ENCODE results near the gene VPS33B.
"Not testable (repeated sequence)": the region's sequence is repeated elsewhere in the genome, so short reads cannot be mapped to it uniquely, and the experiment has no call there.

VPS33B gene

DNA sequence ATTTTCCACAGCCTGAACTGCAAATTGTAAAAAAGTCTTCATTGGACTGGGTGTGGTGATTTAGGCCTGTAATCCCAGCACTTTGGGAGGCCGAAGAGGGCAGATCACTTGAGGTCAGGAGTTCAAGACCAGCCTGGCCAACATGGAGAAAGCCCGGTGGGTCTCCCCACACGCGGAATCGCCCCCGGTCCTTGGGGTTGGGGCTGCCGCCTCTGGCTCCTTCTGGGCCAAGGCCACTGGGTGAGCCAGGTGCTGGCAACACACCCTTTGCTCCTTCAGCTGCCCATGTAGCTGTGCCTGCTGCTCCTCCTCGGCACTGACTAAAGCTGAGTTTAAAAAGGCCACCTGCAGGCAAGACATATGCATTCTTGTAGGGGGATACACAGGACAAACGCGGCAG is 9.4 kb upstream of the VPS33B start:
- no peak for DNase-seq

DNA sequence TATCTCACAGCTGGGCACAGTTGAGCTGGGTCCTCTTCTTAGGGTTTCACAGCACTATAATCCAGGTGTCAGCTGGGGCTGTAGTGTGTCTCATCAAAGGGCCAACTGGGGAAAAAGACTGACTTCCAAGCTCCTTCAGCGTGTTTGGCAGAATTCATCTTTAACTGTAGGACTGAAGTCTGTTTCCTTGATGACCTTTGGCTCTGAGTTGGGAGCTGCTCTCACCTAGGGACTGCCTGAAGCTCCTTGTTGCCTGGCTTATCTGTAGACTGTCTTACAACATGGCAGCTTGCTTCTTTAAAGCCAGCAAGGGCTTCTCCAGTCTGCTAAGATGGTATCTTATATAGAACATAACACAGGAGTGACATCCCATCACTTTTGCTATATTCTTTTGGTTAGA is 5.3 kb upstream of the VPS33B start:
- no peak for DNase-seq

DNA sequence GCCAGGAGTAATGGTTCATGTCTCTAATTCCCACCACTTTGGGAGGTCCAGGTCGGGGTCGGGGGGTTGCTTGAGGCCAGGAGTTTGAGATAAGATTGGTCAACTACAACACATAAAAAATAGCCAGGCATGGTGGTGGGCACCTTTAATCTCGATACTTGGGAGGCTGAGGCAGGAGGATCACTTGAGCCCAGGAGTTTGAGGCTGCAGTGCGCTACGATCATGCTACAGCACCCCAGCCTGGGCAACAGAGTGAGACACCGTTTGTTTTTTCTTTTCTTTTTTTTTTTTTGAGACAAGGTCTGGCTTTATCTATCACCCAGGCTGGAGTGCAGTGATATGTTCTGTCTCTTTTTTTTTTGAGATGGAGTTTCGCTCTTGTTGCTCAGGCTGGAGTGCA is 1.3 kb upstream of the VPS33B start:
- DNase-seq = no peak

DNA sequence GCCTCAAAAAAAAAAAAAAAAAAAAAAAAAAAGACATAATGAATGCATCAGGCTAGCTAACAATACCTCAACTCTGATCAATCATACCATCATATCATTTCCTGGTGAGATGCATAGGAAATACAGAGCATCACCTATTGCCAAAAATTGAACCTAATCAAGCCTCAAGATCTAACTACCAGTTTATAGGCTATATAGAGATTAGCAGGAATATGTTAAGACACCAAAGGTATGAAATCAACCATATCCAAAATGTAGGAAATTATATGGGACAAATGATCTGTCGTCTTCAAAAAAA is 387 bp upstream of the VPS33B start:
- DNase-seq = no peak

DNA sequence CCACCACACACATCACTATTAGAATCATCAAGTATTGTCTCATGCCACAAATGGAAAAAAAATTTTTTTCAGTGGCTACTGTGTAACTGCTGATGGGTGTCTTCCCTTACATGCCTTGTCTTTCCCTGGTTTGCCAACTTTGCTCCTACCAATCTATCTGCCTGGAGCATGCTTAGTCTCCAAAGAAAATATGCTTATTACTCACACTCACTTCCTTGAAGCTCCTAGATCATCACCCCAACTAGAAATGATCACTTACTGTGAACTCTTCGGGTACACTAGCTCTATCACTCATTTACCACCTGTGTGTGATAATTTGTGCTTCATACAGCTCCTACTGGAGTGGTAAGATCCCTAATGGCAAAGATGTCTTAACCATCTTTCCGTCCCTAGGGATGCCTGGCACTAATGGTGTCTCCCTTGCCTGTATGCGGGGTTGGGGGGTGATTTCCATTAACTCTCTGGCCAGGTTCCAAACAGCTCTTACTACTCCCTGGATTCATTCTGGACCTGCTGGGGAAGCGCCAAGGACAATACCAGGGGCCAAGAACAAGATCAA is 799 bp downstream of the VPS33B start:
- DNase-seq = no peak

DNA sequence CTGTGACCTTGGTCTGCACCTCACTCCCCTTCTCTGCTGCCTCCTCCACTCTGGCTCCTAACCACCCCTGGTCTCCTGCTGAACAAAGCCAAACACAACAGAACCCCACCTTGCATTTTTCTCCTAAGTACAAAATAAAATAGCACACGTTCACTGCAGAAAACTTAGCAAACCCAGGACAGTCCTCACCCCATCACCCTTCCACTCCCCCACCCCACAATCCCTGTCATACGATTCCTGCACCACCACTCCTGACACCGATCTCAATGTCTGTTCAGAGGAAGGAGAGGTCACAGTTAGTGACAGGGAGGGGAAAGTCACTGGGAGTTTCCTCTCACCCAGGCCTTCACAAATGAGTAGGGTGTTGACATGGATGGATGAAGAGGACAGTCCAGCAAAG is 4.2 kb downstream of the VPS33B start:
- no peak for DNase-seq

DNA sequence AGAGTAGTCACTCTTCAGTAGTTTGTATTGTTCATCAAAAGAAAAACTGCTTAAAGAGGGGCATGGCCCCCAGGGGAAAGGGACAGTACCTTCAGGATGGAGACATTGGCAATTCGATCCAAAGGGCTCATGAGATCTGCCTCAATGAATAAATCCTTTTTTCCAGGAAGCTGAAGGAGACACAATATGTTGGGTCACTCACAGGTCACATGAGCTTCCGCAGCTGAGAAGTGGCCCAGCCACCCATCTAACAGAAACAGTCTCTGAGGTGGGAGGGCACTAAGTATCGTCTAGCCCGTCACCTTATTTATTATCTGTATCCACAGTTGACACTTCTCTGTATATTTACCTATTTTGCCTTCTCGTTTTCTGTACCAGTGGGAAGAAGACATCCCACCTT is 4.7 kb downstream of the VPS33B start:
- no peak for DNase-seq

DNA sequence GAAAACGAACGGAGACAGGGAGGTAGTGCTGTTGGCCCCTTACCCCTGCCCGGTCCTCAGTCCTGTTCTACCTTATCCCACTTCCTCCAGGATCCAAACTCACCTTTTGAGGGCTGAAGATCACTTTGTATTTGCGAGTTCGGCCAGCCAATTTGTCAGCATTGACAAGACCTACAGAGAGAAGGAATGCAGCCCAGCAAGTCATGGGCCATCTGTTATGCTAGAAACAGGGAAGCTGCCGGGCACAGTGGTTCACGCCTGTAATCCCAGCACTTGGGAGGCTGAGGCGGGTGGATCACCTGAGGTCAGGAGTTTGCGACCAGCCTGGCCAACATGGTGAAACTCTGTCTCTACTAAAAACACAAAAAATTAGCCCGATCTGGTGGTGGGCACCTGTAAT is 8.7 kb downstream of the VPS33B start:
- DNase-seq = not testable (repeated sequence)

DNA sequence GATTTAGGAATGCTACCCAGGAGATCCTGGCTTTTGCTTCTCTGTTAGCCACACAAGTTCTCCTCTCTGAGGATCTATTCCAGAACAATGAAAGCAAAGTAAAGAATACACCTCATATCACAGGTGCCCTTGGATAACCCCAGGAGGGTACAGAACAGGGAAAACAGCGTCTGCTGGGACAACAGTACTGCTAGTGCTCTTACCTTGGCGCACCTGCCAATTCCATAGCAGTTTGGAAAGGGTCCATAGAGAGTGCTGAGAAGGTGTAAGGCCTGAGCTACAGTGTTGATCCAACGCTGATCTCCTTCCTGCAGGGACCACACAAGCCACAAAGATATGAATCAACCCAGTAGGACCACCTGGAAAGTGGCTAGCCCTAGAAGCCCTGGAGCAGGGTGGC is 15.1 kb downstream of the VPS33B start:
- no peak for DNase-seq

DNA sequence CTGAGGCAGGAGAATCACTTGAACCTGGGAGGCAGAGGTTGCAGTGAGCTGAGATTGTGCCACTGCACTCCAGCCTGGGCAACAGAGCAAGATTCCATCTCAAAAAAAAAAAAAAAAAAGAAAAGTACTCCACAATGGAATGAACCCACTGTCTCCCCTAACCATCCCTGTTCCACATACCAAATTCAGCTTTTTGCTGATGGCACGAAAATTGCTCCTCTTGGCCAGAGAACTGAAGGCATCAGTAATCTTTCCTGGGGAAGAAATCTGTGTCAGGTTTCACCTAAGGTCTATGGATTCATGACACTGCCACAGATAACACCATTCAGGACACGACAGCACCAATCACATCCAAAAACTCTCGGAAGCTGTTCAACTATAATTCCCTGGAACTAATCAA is 21.2 kb downstream of the VPS33B start:
- no peak for DNase-seq

DNA sequence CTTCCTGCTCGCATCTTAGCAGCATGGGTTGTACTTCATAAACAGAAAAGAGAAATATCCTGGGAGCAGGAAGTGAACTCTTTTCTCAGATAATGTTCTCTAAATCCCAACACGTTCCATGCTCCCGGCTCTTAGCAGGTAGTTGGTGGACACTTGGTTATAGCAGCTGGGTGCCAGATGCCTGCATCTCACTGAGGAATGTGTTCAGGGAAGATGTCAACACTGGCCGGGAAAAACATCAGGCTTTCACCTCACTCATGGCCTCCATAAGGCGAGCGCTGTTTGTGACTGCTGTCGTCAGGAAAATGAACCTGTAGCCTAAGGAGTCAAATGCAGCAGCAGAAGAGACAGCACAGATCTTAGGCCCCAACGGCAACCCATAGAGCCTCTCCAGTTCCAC is 23.7 kb downstream of the VPS33B start:
- no peak for DNase-seq

DNA sequence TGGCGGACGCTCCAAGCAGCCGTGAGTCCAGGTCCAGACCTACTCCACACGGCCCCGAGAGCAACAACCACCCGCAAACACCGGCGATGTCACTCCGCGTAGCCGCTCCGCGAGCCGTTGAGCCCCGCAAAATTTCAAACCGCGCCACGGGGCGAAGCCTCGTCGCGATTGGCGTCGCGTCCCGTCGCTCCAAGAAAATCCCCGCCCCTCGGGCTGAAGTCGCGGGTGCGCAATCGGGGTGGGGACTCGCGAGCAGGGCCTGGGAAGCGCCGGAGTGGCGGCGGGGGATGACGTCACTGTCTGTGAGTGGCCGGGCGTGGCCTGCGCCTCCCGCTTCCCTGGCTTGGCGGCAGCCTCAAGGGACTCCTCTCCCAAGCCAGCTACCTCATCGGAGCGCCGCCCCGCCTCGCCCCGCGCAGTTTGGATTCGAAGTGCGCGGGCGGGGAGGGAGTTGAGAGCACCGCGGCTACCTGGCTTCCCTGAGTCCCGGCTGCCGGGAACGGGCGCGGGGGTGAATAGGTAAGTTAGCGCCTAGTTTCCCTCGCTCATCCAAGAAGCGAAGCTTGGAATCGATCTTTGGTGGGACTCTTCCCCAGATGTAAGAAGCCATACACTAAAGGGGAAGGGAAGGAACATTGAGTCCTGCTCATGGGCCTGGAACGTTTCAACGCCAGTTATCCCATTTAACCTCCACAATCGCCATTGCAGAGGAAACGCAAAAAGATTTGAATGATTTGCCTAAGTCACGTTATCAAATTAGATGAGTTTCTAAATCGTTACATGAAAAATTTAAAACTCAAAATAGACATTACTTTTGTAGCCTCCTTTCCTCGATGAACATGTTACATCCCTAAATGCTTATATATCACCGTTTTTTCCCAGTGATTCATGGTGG is 27.7 kb downstream of the VPS33B start, which contains the start of gene PRC1:
Gene PRC1 (minus strand): TSS at position 119 of the 895 bp plus-strand sequence. CDS start 118 bp downstream, at position 1.
- peak; percentile 96 for DNase-seq

DNA sequence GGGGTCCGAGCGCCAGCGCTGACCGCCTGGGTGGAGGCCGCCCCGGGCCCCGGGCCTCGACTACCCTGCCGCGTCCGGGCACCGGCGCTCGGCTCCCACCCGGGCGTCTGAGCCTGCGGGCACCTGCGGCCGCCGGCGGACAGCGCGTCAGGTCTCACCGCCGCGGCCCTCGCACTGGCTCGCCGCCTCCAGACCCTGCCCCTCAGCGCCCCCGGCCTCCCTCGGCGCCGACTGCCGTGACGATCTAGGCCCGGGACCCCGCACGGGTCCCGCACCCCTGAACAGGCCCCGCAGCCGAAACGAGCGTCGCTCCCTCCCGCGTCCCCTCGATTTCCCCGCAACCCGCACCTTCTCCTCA is 28.4 kb downstream of the VPS33B start:
- no peak for DNase-seq

DNA sequence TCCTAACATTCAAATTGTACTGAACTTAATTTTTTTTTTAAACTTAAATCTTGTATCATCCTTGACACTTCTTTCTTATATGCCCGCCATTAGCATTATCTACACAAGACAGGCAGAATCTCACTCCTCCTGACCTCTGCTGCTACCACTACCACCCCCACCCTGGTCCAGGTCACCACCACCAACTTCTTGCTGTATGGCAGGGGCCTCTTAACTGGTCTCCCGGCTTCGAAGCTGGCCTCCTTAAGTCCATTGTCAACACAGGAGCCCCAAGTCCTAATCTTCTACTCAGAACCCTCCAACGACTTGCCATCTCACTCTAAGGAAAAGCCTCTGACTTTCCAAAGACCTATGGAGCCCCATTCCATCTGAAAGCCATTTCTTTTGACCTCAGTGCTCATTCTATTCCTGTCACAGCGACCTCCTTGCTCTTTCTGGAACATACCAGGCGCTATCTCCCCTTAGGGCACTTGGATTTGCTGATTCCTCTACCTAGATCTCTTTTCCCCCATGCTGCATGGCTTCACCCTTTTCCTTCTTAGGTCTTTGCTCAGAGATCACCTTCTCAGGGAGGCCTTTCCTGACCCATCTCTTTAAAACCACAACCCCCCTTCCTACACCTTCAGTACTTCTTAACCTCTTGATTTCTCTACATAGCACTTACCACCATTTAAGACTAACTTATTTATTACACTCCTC is 30.7 kb downstream of the VPS33B start:
- DNase-seq = no peak

DNA sequence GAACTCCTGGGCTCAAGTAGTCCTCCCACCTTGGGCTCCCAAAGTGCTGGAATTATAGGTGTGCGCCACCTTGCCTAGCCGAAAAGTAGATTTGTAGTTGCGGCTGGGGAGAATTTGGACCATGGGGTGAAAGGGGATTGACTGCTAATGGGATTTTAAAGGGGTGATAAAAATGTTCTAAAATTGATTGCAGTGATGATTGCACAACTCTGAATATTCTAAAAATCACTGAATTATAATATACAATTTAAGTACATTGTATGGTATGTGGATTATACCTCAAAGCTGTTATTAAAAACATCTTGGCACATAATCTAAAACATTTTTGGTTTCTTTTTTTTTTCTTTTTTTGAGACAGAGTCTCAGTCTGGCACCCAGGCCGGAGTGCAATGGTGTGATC is 31.9 kb downstream of the VPS33B start:
- DNase-seq = no peak

DNA sequence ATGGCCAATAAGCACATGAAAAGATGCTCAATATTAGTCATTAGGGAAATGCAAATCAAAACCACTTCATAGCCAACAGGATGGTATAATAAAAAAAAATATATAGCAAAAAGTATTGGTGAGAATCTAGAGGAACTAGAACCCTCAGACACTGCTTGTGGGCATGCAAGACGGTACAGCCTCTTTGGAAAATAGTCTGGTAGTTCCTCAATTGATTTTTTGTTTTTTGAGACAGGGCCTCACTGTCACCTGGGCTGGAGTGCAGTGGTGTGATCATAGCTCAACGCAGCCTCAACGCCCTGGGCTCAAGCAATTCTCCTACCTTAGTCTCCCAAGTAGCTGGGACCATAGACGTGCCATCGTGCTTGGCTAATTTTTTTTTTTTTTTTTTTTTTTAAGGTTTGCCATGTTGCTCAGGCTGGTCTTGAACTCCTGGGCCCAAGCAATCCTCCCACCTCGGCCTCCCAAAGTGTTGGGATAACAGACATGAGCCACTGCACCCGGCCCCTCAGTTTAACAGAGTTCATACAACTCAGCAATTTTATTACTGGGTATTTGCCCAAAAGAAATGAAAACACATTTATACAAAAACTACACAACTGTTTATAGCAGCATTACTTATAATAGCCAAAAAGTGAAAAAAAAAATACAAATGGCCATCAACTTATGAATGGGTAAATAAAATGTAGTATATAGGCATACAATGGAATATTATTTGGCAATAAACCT is 33.2 kb downstream of the VPS33B start:
- no peak for DNase-seq

DNA sequence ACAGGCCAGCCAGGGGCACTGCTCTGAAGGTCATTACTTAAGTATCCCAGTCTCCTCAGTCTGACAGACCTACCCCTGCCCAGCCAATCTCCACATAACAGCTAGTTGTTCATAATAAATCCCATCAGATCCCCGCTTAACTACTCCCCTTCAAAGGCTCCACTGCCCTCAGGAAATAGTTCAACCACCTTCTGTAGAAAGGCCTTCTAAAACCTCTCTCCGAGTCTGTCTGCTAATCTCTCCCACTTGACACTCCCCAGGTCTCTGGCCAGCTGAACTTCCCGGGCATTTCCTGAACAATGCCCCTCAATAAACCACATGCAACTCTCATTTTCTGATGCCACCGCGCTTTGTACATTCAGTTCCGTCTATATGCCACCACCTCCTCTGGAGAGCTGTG is 34.1 kb downstream of the VPS33B start:
- no peak for DNase-seq

DNA sequence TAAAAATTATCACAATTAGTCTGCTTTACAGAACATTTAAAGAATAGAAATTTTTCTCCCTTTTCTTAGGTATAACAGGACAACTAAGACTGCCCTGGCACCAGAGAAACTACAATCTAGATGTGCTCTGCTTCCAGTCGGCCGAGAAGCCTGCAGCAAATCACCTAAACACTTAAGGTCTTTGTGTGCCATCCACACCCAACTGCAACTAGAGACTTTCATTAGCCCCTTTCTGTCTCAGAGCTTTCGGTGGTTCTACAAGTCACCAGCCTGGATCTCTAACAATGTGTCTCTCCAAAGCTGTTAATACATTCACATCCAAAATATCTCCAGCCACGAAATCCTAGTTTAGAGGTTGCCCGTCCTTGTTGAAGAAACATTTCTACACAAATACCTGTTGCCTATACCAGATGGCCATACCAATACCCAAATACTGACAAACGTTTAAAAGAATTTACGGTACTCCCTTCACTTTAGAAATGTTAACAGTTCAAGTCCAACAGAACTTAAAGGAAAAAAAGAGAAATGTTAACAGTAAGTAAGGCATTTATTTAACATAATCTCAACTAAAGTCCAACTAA is 34.7 kb downstream of the VPS33B start:
- no peak for DNase-seq

DNA sequence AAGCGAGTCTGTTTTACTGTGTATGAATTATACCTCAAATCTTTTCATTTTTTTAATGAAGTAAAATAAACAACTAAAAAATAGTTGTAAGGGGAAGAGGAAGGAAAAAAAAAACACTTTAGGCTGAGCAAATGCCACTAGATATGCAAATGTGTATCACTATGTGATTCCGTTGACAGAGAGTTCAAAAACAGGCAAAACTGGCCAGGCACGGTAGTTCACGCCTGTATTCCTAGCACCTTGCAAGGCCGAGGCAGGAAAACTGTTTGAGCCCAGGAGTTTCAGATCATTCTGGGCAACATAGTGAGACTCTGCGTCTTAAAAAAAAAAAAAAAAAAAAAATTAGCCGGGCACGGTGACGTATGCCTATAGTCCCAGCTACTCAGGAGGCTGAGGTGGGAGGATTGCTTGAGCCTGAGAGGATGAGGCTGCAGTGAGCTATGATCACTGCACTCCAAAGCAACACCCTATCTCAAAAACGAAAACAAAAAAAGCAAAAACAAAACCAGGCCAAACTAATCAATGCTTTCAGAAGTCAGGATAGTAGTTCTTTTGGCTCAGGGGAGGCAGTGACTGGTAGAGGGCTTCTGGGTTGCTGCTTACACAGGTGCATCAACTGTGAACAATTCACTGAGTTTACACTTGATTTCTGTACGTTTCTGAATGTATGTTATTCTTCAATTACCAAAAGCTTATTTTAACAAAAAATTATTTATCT is 35.4 kb downstream of the VPS33B start:
- DNase-seq = no peak

DNA sequence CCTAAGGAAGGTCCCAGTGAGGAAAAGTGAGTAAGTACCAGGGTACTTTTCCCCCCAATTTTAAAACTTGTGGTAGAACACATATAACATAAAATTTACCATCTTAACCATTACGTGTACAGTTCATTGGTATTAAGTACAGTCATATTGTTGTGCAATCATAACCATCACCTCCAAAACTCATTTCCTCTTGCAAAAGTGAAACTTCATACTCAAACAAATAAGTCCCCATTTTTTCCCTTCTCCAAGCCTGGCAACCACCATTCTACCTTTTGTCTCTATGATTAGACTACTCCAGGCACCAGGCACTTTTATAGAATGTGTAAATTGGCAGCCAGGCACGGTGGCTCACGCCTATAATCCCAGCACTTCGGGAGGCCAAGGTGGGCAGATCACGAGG is 40.3 kb downstream of the VPS33B start:
- DNase-seq = no peak

DNA sequence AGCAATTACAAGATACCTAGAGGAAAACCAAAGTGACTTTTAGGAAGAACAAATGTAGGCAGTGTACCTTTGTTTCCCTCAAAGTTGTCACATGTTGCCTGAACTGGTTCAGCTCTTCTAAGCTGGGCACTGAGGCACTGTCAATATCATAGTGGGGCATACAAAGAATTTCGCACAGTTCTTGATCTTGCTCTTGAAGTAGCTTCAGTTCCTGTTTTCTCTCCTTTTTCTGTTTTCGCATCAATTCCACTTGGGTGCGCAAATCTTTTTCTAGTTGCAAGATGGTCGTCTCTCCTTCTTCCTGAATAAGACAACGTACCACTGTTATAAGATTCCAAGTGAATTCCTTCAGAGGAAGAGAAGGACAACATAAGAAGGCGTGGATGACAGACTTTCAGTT is 40.7 kb downstream of the VPS33B start:
- no peak for DNase-seq

DNA sequence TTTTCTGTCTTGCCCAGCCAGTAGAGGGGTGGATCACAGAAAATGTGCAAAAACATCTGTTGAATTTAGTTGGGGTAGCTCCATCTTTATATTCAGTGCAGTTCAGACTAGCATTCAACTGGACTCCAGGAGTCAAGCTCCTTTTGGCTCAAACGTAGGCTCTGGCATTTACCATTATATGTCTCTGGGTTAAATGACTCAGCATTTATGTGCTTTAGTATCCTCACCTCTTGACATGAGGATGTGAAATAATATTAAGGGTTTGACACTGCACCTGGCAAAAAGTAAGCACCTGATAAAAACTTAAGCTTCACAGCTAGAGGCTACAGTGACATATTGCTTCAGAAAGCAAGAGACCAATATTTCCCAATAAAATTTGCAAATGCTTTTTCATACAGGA is 42.8 kb downstream of the VPS33B start:
- no peak for DNase-seq

DNA sequence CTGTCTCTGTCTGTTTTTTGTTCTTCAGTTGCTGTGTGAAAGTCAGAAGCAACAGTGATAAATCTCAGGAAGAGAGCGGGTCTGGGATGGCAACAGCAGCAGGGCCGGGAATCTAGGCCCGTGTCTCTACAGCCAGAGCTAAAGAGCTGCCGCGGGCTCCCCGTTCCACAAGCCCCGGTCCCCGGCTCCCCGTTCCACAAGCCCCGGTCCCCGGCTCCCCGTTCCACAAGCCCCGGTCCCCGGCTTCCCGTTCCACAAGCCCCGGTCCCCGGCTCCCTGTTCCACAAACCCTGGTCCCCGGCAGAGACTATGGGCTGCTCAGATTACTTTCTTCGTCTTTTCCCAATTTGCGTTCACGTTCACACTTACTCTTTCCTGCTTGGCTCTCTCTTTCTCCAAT is 48.2 kb downstream of the VPS33B start:
- DNase-seq = no peak

Data from effector CD8-positive, alpha-beta T cell (primary cell).